HepG2 (cell line): Measurements from ENCODE around the gene MAST1. TPM values are rescaled to one million over a fixed set of nuclear protein-coding genes. Genes with fewer than 3 reads are reported as not detected.
A peak's percentile ranks its signal among the peaks of the same experiment; 100 is the strongest.

ENCODE experiments used
- ATF4 ChIP-seq, 2 experiments: fragments of 450-650 bp in 1 of 2; sonication (generic) in 1 of 2; formaldehyde crosslinking; IDR thresholded peaks; 2 replicates each; pipeline versions ENCODE4 v1.5.0 to v1.8.0; 2020 to 2022; ENCODE audit warnings: mild to moderate bottlenecking in 1 of 2, missing genetic modification reagents in 1 of 2
- GABPB1 ChIP-seq: IDR thresholded peaks from 2 replicates; pipeline ENCODE4 v1.6.1; 2016; ENCODE audit warnings: mild to moderate bottlenecking, missing genetic modification reagents, moderate library complexity, missing compliant biosample characterization
- TOPORS ChIP-seq: sonication (generic); formaldehyde crosslinking; IDR thresholded peaks from 2 replicates; pipeline ENCODE4 v1.8.0; 2023; ENCODE audit warnings: mild to moderate bottlenecking, missing genetic modification reagents
- ZBTB40 ChIP-seq, 2 experiments: fragments of 450-650 bp in 1 of 2; sonication (generic) in 1 of 2; formaldehyde crosslinking in 1 of 2; IDR thresholded peaks; 2 replicates each; pipeline versions ENCODE4 v1.6.1 to v1.8.0; 2016 to 2022; ENCODE audit warnings: antibody characterized with exemption in 1 of 2, mild to moderate bottlenecking in 1 of 2, missing genetic modification reagents in 1 of 2
- ZNF121 ChIP-seq: sonication (generic); formaldehyde crosslinking; IDR thresholded peaks from 2 replicates; pipeline ENCODE4 v1.5.0; 2020; ENCODE audit warnings: mild to moderate bottlenecking, missing genetic modification reagents
- ZNF281 ChIP-seq: sonication (generic); formaldehyde crosslinking; IDR thresholded peaks from 2 replicates; pipeline ENCODE4 v1.4.0; 2020; ENCODE audit warnings: missing genetic modification reagents, borderline replicate concordance
- ZNF558 ChIP-seq: sonication (generic); formaldehyde crosslinking; IDR thresholded peaks from 2 replicates; pipeline ENCODE4 v1.9.0; 2022; ENCODE audit warnings: mild to moderate bottlenecking, missing genetic modification reagents, borderline replicate concordance
- ZNF761 ChIP-seq: sonication (generic); formaldehyde crosslinking; conservative IDR thresholded peaks from 2 replicates; pipeline ENCODE4 v1.4.0; 2020; ENCODE audit warnings: mild to moderate bottlenecking, missing genetic modification reagents
- polyA plus RNA-seq, 8 experiments: library from polyadenylated mRNA; depleted of rRNA in 3 of 8; stranded (reverse) in 7 of 8; unstranded in 1 of 8; fragments of >200 nt; fragmentation: Illumina TruSeq in 4 of 8; extraction: Trizol in 4 of 8; gene quantifications; 2 replicates each; pipeline versions ENCODE4 v1.2.1 to v1.2.3, GENCODE V29; 2011 to 2016; ENCODE audit warnings: low read depth in 4 of 8, missing spikeins in 1 of 8, mixed read lengths in 1 of 8; ENCODE audit not compliant: insufficient read depth in 1 of 8
- total RNA-seq, 5 experiments: library from RNA; depleted of rRNA; stranded (reverse); fragments of >200 nt; fragmentation: Illumina TruSeq; extraction: Trizol; gene quantifications; 2 replicates each; pipeline ENCODE4 v1.2.3, GENCODE V29; 2016; ENCODE audit warnings: low read depth in 1 of 5

MAST1 gene
- total and polyA plus RNA-seq, 2 of the 13 experiments (the other 11 are each of a cell fraction or from before 2014, with no cell fraction given) = 0.73 to 4.7 TPM

- TF ChIP-seq ZBTB40 (IDR thresholded peaks at IDR 0.05) (no peak), ZBTB40 (CRISPR knock-in tag; IDR thresholded peaks at IDR 0.05) (peak; percentile 13; the same call in 1 of the 2 replicates), GABPB1 (CRISPR knock-in tag) (peak; percentile 41), ZNF281 (CRISPR knock-in tag) (0 out of 2 replicates have a peak, but pooled peaks have one; percentile 7), TOPORS (CRISPR knock-in tag) (no peak), ZNF121 (0 out of 2 replicates have a peak, but pooled peaks have one; percentile 40), ZNF761 (CRISPR knock-in tag) (no peak), ATF4 (CRISPR knock-in tag; IDR thresholded peaks at IDR 0.05) (no peak), ZNF558 (CRISPR knock-in tag) (no peak)
Observed at GRCh38 chr19:12864721-12865715, 26.7 kb downstream of the MAST1 start (continued).
